CD4-positive, alpha-beta T cell treated with Interferon alpha-2 for 1 hour (primary cell): ENCODE data around the gene BARX2.

Source experiments
- DNase-seq, 2 donors: peaks; one replicate each; pipeline ENCODE4 v3.0.0-alpha.2; 2020 to 2022

Gene BARX2

GRCh38 chr11:129443276-129443675 lies 67.6 kb downstream of the BARX2 start:
- DNase-seq = no peak

GRCh38 chr11:129444274-129444673 lies 68.6 kb downstream of the BARX2 start:
- no peak for DNase-seq

DNA sequence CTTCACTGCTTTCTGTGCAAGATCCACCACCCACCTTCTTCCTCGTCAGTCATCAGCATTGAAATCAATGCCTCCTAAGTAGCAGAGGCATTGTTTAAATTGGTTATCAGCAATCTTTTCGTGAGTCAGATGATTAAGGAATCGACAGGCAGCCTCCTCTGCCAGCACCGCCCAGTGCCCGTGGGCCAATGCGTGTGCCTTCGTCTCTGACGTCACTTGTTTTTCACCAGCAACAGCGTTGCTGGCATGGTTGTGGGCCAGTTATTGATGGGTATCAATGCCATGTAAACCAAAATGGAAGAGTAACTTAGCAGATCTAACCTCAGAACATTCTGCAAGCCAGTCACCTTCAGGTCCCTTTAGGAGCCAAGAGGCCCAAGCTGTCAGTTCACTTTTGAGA lies 69.6 kb downstream of the BARX2 start:
- DNase-seq = no peak

DNA sequence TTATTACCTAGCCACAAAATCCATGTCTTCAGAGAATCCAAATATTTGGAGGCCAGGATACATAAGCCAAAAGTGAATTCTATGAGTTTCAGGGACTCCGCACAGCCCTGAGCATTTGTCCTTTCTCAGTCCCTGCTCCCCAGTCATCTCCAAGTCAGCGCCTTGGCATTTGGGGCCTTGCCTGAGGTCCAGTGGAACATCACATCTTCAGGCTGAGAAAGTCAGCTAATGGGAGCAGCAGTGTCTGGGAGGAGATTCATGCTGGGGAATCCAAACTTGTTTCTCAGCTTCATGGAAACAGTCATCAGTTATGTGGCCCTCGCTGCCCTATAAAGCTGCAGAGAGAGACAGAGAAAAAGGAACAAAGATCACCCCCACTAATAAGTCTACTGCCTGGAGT lies 70.9 kb downstream of the BARX2 start:
- DNase-seq = no peak

DNA sequence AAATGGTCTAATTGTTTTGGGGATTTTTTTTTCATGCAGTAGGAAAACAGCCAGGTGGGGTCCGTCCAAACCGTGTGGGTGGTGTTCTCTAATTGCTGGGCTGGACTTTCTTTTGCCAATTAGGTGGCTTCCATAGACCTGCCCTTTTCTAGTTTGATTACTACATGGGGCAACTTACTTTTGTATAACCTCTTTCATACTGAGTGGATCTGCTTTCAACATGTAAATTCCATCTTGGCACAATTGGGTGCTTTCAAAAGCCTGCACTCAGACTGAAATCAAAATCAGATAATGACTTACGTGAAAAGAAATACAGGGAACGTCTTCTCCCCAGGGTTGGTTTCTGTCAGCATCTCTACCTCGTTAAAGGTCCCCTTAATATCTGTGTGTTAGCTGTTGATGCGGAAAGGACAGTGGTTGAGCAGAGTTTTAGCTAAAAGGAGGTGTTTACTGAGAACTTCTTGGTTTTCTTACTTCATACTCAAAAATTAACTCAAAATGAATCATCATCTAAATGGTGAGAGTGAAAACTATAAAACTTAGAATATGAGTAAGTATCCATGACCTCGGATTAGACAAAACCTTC lies 72.1 kb downstream of the BARX2 start:
- no peak for DNase-seq

- no peak for DNase-seq
Measured at GRCh38 chr11:129451524-129451923, 75.9 kb downstream of the BARX2 start.

DNA sequence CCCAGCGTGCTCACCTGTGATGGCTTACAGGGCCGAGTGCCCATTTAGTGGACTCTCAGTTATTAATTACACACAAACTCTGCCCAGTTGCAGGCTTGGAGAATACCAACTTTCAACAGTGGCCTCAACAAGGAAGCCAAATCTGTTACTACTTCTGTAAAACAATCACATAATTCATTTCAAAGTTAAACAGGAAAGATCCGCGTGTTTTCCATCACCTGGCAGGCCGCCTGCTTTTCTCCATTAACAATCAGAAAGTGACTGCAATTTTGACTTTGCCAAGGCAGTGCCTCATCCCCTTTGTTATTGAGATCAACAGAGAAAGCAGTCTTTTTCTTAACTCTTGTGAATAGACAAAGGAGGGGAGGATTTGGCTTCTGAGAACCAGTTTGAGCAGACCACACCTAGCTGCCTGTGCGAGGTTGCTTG lies 77.7 kb downstream of the BARX2 start:
- no peak for DNase-seq

- DNase-seq = no peak
Measured at GRCh38 chr11:129455101-129455500, 79.5 kb downstream of the BARX2 start.

DNA sequence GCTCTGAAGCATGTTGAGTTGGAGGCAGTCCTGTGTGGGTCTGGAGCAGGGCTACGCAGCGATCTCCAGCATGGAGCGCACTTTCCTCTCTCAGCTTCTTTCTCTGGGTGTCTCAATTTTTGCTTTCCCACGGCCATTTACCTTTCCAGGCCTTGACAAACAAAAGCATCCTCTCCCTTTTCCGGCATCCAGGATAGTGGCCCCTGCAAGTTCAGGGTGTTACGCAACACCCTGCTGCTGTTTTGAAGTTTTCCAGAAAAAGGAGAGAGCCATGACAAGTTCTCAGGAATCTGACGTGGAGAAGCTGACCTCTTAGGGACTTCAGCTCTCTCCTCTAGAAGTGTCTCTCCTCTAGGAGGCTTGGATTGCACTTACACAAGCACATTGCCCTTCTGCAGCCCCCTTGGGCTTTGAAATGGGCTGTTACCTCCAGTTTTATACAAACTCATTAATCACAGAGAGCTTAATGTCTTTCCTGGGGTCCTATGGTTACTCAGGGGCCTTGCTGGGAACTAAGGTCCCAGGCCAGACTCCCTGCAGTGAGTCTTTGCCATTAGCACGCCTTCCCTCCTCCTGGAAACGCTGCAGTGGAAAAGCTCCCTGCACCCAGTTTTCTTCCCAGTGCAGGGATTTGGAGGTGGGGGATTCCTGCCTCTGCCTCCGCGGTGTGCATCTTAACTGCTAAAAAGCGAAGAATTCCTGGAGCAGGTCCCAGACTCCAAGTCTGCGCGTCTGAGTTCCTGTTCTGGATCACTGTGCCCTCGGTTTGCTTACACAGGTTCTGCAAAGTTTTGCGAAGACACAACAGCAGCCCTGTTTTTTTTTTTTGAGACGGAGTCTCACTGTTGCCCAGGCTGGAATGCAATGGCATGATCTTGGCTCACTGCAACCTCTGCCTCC lies 80.4 kb downstream of the BARX2 start:
- no peak for DNase-seq

DNA sequence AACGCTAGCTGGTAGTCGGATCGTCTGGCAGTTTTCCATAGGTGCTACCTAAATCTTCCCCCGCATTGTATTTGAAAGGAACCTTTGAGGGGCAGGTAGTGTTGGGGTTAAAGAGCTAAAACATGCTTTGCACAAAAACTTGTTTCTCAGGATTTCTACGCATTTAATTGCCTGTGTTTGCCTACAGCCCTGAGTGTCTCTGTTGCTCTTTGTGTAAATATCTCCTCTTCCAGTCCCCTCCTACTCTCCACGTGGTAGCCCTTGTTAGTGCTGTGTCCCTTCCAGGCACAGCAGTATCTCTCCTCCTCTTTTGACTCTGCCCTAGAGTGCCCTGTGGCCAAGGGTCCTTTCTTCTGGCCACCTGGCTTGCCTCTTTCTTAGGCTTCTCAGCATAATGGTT lies 81.7 kb downstream of the BARX2 start:
- no peak for DNase-seq

GRCh38 chr11:129458278-129458677 lies 82.6 kb downstream of the BARX2 start:
- no peak for DNase-seq

- DNase-seq = no peak
Measured at GRCh38 chr11:129458756-129459535, 83.3 kb downstream of the BARX2 start.

DNA sequence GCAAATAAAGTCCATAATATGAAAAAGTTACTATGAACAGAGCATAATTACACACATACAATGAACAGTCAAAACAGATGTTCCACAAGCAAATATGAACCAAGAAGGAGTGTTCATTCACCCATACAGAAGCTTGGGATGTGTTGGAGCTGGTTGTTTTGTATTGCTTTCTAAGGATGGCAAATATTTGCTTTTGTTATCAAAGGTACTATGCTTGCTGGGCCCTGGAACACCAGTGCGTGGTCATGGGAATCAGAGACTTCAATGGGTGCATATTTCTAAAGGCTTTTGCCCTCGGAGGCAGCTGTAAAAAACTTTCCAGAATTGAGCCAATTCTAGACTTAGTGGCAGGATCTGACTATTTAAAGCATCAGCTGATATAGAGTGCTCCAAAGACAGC lies 85.1 kb downstream of the BARX2 start:
- DNase-seq = no peak

DNA sequence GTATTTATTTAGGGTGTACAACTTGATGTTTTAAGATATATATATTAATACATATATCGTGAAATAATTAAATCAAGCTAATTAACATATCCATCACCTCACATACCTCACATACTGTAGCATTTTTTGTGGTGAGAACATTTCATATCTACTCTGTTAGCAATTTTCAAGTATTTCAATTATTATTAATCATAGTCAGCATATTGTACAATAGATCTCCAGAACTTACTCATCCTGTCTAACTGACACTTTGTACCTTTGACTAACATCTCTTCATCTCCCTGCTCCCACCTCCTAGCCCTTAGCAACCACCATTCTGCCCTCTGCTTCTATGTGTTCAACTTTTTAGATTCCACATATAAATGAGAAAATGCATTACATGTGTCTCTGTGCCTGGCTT lies 108.4 kb downstream of the BARX2 start:
- DNase-seq = no peak

DNA sequence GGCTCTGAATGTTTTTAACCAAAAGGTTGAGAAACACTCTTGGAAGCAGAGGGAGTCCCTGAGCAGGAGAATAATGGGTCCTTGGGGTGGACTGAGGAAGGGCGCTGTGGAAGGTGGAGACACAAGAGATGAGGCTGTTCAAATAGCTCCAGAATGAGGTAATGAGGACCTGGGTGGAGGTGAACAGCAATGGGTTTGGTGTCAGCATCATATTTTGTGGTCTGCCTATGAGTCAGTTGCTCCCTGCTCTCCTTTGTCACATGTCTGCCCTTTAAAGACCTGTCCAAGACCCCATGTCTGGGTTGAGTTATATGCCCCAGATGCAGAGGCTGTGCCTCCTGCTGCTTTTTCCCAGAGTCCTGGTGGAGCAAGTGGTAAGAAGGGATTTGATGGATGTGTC lies 113.6 kb downstream of the BARX2 start:
- no peak for DNase-seq

DNA sequence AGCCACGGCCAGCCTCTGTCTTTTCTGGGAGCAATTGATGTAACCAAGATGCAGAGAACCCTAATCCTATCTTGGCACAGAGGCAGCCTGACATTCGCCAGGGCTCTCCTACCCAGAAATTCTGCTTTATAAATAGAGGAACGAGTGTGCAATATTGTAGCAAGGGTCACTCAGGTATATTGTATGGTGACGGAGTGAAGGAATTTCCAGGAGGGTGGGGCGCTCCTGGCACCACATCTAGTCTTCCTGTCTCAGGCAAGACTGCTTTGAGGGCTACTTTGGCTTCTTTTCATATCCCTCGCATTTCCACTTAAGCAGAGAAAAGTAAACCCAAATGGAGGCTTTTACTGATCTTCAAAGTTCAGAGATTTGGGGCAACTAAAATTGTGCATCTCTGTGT lies 114.4 kb downstream of the BARX2 start:
- DNase-seq = no peak

GRCh38 chr11:129493746-129494145 lies 118.1 kb downstream of the BARX2 start:
- no peak for DNase-seq
